ENCODE data around the gene LTB4R.

GRCh38 chr14:24315243-24315806, 4.0 kb downstream of the LTB4R start:
- TF ChIP-seq CHD2 (IDR thresholded peaks at IDR 0.05; ENCODE audit: low read length, partially characterized antibody) (no peak), ZSCAN20 (CRISPR knock-in tag; IDR thresholded peaks at IDR 0.05) (no peak), CBX8 (IDR thresholded peaks at IDR 0.05) (no peak), HDAC2 (IDR thresholded peaks at IDR 0.05) (no peak), CTCF (IDR thresholded peaks at IDR 0.05) (no peak), MYC (IDR thresholded peaks at IDR 0.05; ENCODE audit: borderline replicate concordance, low read length) (no peak), MAX (IDR thresholded peaks at IDR 0.05) (no peak), FOSL2 (IDR thresholded peaks at IDR 0.05) (no peak), FOSL2 (CRISPR knock-in tag; IDR thresholded peaks at IDR 0.05) (no peak), POLR2A (IDR thresholded peaks at IDR 0.05; ENCODE audit: low read length) (no peak), RAD21 (conservative IDR thresholded peaks at IDR 0.05 in 1 of 2, IDR thresholded peaks at IDR 0.05 in 1 of 2) (no peak), RFX5 (IDR thresholded peaks at IDR 0.05) (no peak)
